RWPE2 (cell line): ENCODE data around the gene RALGAPA1.

ENCODE experiments used
- ATAC-seq: fragments of 200-7000 bp; cut with Tn5 transposase; 3 replicates; pipeline ENCODE4 v1.9.1; 2021; ENCODE audit warnings: low read depth
- DNase-seq: peaks from one replicate; pipeline ENCODE4 v3.0.0-alpha.2; 2020; ENCODE audit warnings: low spot score
- H3K27ac ChIP-seq: fragments of 450-650 bp; 2 replicates; pipeline ENCODE4 v1.5.1; 2017; ENCODE audit warnings: mild to moderate bottlenecking; ENCODE audit not compliant: poor library complexity, severe bottlenecking
- H3K27me3 ChIP-seq: fragments of 250-450 bp; sonication (Bioruptor Pico); 2 replicates; pipeline ENCODE4 v1.5.1; 2021; ENCODE audit warnings: mild to moderate bottlenecking, moderate library complexity; ENCODE audit not compliant: insufficient read depth, poor library complexity, severe bottlenecking
- H3K36me3 ChIP-seq: fragments of 250-450 bp; sonication (Bioruptor Pico); 2 replicates; pipeline ENCODE4 v1.5.1; 2020; ENCODE audit warnings: low read depth, mild to moderate bottlenecking, moderate library complexity
- H3K4me1 ChIP-seq: fragments of 250-450 bp; sonication (Bioruptor Pico); 2 replicates; pipeline ENCODE4 v1.5.1; 2021; ENCODE audit warnings: mild to moderate bottlenecking, moderate library complexity; ENCODE audit not compliant: insufficient read depth, poor library complexity, severe bottlenecking
- H3K4me3 ChIP-seq: fragments of 250-450 bp; sonication (Bioruptor Pico); 2 replicates; pipeline ENCODE4 v1.5.1; 2021; ENCODE audit warnings: mild to moderate bottlenecking, moderate library complexity; ENCODE audit not compliant: severe bottlenecking
- H3K9me3 ChIP-seq: fragments of 250-450 bp; sonication (Bioruptor Pico); 2 replicates; pipeline ENCODE4 v1.5.1; 2021; ENCODE audit warnings: mild to moderate bottlenecking, moderate library complexity; ENCODE audit not compliant: severe bottlenecking
- CTCF ChIP-seq: fragments of 450-650 bp; IDR thresholded peaks from one replicate; pipeline ENCODE4 v1.5.1; 2017; ENCODE audit warnings: mild to moderate bottlenecking, moderate library complexity; ENCODE audit not compliant: poor library complexity, severe bottlenecking

Gene RALGAPA1

GRCh38 chr14:35696575-35696974, 112.5 kb downstream of the RALGAPA1 start:
- Histone ChIP-seq H3K4me3 (no peak overlapping the region), H3K4me1 (no peaks in the 10 kb centered on the region), H3K27ac (no peak overlapping the region), H3K27me3 (no peaks in the 10 kb centered on the region), H3K36me3 (peaks cover 4% of the 10 kb centered on the region), H3K9me3 (no peaks in the 10 kb centered on the region)
- ATAC-seq (no peak), DNase-seq (no peak)
- no peak for TF ChIP-seq CTCF

GRCh38 chr14:35696119-35696518, 113.0 kb downstream of the RALGAPA1 start:
- Histone ChIP-seq H3K4me1 (no peaks in the 10 kb centered on the region), H3K4me3 (no peak overlapping the region), H3K9me3 (no peaks in the 10 kb centered on the region), H3K27me3 (no peaks in the 10 kb centered on the region), H3K27ac (no peak overlapping the region), H3K36me3 (peaks cover 4% of the 10 kb centered on the region)
- DNase-seq (no peak), ATAC-seq (no peak)
- TF ChIP-seq CTCF, result no peak

GRCh38 chr14:35695647-35696046, 113.4 kb downstream of the RALGAPA1 start:
- Histone ChIP-seq H3K36me3 (peaks cover 4% of the 10 kb centered on the region), H3K27ac (no peak overlapping the region)
- no peak for TF ChIP-seq CTCF

GRCh38 chr14:35695072-35695471, 114.0 kb downstream of the RALGAPA1 start:
- no peaks in the 10 kb centered on the region for H3K27me3 ChIP-seq
- peaks cover 6% of the 10 kb centered on the region for H3K36me3 ChIP-seq
- no peak overlapping the region for H3K27ac ChIP-seq
- TF ChIP-seq CTCF, result no peak
- H3K4me1 ChIP-seq, result no peaks in the 10 kb centered on the region
- H3K9me3 ChIP-seq, result no peaks in the 10 kb centered on the region
- H3K4me3 ChIP-seq, result no peak overlapping the region
- ATAC-seq (no peak), DNase-seq (no peak)

More at GRCh38 chr14:35695647-35696046, 113.4 kb downstream of the RALGAPA1 start:
- DNase-seq (no peak), ATAC-seq (no peak)
- H3K4me1 ChIP-seq, result no peaks in the 10 kb centered on the region
- no peaks in the 10 kb centered on the region for H3K9me3 ChIP-seq
- H3K27me3 ChIP-seq, result no peaks in the 10 kb centered on the region
- no peak overlapping the region for H3K4me3 ChIP-seq

- ATAC-seq (no peak), DNase-seq (no peak)
- H3K4me3 ChIP-seq, result no peak overlapping the region
- H3K36me3 ChIP-seq, result peaks cover 44% of the 10 kb centered on the region
- H3K4me1 ChIP-seq, result no peaks in the 10 kb centered on the region
- no peak for TF ChIP-seq CTCF
- no peaks in the 10 kb centered on the region for H3K27me3 ChIP-seq
- no peak overlapping the region for H3K27ac ChIP-seq
- no peaks in the 10 kb centered on the region for H3K9me3 ChIP-seq
Observed at GRCh38 chr14:35689000-35689460, 120.1 kb downstream of the RALGAPA1 start.
